Measurements from ENCODE around the gene ZMYM4.

The ZMYM4 gene

GRCh38 chr1:35282172-35282571, 13.7 kb downstream of the ZMYM4 start:
- Histone ChIP-seq H3K4me2 (no peak overlapping the region), H3K27me3 (no peaks in the 10 kb centered on the region), H3K9ac (no peak overlapping the region), H4K20me1 (peaks cover 0 to 30% (median 8%) of the 10 kb centered on the region in 11 experiments; a peak in 8 of 22 replicates), H3K4me1 (0 out of 20 replicates have a peak, but pooled peaks cover 0 to 2% (median 0%) of the 10 kb centered on the region in 10 experiments), H3K9me3 (replicated peaks in 1 of 11) (peaks cover 58 to 80% (median 75%) of the 10 kb centered on the region in 11 experiments), H3K4me3 (no peak overlapping the region), H3K27ac (no peak overlapping the region), H3K36me3 (peaks cover 64 to 97% (median 83%) of the 10 kb centered on the region in 11 experiments)
- no peak for TF ChIP-seq Cebpa-rat (IDR thresholded peaks at IDR 0.05)

- no peak overlapping the region for H3K9ac ChIP-seq
- H3K4me1 ChIP-seq: peaks cover 0 to 19% (median 0%) of the 10 kb centered on the region in 10 experiments; a peak in 4 of 20 replicates
- H3K9me3 ChIP-seq (replicated peaks in 1 of 11): peaks cover 33 to 53% (median 49%) of the 10 kb centered on the region in 11 experiments
- no peak overlapping the region for H3K27ac ChIP-seq
- H3K27me3 ChIP-seq: no peaks in the 10 kb centered on the region
- H4K20me1 ChIP-seq: peaks cover 0 to 55% (median 34%) of the 10 kb centered on the region in 11 experiments; a peak in 13 of 22 replicates
- TF ChIP-seq Cebpa-rat (IDR thresholded peaks at IDR 0.05): no peak
- no peak overlapping the region for H3K4me3 ChIP-seq
- H3K36me3 ChIP-seq: peaks cover 44 to 82% (median 65%) of the 10 kb centered on the region in 11 experiments
- H3K4me2 ChIP-seq: no peak overlapping the region
Measured at GRCh38 chr1:35284852-35285251, 16.3 kb downstream of the ZMYM4 start.

- Histone ChIP-seq H3K4me1 (peaks cover 0 to 19% (median 0%) of the 10 kb centered on the region in 10 experiments; a peak in 4 of 20 replicates), H3K4me3 (no peak overlapping the region), H3K36me3 (peaks cover 44 to 79% (median 64%) of the 10 kb centered on the region in 11 experiments), H3K27ac (no peak overlapping the region), H3K27me3 (no peaks in the 10 kb centered on the region), H3K4me2 (no peak overlapping the region), H4K20me1 (peaks cover under 1 to 67% (median 46%) of the 10 kb centered on the region in 11 experiments; a peak in 16 of 22 replicates), H3K9me3 (replicated peaks in 1 of 11) (peaks cover 32 to 43% (median 38%) of the 10 kb centered on the region in 11 experiments), H3K9ac (no peak overlapping the region)
- no peak for TF ChIP-seq Cebpa-rat (IDR thresholded peaks at IDR 0.05)
Measured at GRCh38 chr1:35285771-35286606, 17.5 kb downstream of the ZMYM4 start.

GRCh38 chr1:35287807-35288640, 19.5 kb downstream of the ZMYM4 start:
- Histone ChIP-seq H3K27me3 (no peaks in the 10 kb centered on the region), H3K9me3 (replicated peaks in 1 of 11) (peaks cover 15 to 23% (median 20%) of the 10 kb centered on the region in 11 experiments), H3K36me3 (peaks cover 46 to 79% (median 61%) of the 10 kb centered on the region in 11 experiments), H3K4me2 (no peak overlapping the region), H3K27ac (no peak overlapping the region), H3K9ac (no peak overlapping the region), H3K4me1 (peaks cover 0 to 19% (median 0%) of the 10 kb centered on the region in 10 experiments; a peak in 4 of 20 replicates), H3K4me3 (no peak overlapping the region), H4K20me1 (peaks cover 11 to 72% (median 59%) of the 10 kb centered on the region in 11 experiments; a peak in 17 of 22 replicates)
- no peak for TF ChIP-seq Cebpa-rat (IDR thresholded peaks at IDR 0.05)

- Histone ChIP-seq H3K36me3 (peaks cover 48 to 79% (median 61%) of the 10 kb centered on the region in 11 experiments), H3K27ac (no peak overlapping the region), H3K4me2 (no peak overlapping the region), H3K4me3 (no peak overlapping the region), H3K27me3 (no peaks in the 10 kb centered on the region), H3K9me3 (replicated peaks in 1 of 11) (peaks cover 10 to 15% (median 14%) of the 10 kb centered on the region in 11 experiments), H3K4me1 (peaks cover 0 to 19% (median 0%) of the 10 kb centered on the region in 10 experiments; a peak in 4 of 20 replicates), H3K9ac (no peak overlapping the region), H4K20me1 (peaks cover 11 to 79% (median 64%) of the 10 kb centered on the region in 11 experiments; a peak in 17 of 22 replicates)
- TF ChIP-seq Cebpa-rat (IDR thresholded peaks at IDR 0.05): no peak
Measured at GRCh38 chr1:35288761-35289160, 20.3 kb downstream of the ZMYM4 start.

GRCh38 chr1:35290452-35290851, 21.9 kb downstream of the ZMYM4 start:
- H3K4me1 ChIP-seq: peaks cover 0 to 19% (median 0%) of the 10 kb centered on the region in 10 experiments; a peak in 4 of 20 replicates
- peaks cover 13 to 90% (median 70%) of the 10 kb centered on the region in 11 experiments; a peak in 18 of 22 replicates for H4K20me1 ChIP-seq
- no peak overlapping the region for H3K4me2 ChIP-seq
- peaks cover 37 to 77% (median 59%) of the 10 kb centered on the region in 11 experiments for H3K36me3 ChIP-seq
- no peak overlapping the region for H3K27ac ChIP-seq
- no peak for TF ChIP-seq Cebpa-rat (IDR thresholded peaks at IDR 0.05)
- H3K27me3 ChIP-seq: no peaks in the 10 kb centered on the region
- no peak overlapping the region for H3K9ac ChIP-seq
- no peaks in the 10 kb centered on the region for H3K9me3 ChIP-seq (replicated peaks in 1 of 11)
- no peak overlapping the region for H3K4me3 ChIP-seq

- no peak for TF ChIP-seq Cebpa-rat (IDR thresholded peaks at IDR 0.05)
- no peak overlapping the region for H3K9ac ChIP-seq
- H3K4me2 ChIP-seq: no peak overlapping the region
- no peaks in the 10 kb centered on the region for H3K9me3 ChIP-seq (replicated peaks in 1 of 11)
- no peak overlapping the region for H3K4me3 ChIP-seq
- H3K36me3 ChIP-seq: peaks cover 63 to 98% (median 79%) of the 10 kb centered on the region in 11 experiments
- H3K4me1 ChIP-seq: peaks cover 0 to 12% (median 9%) of the 10 kb centered on the region in 10 experiments; a peak in 11 of 20 replicates
- no peaks in the 10 kb centered on the region for H3K27me3 ChIP-seq
- H4K20me1 ChIP-seq: peaks cover 40 to 92% (median 74%) of the 10 kb centered on the region in 11 experiments; a peak in 21 of 22 replicates
- no peak overlapping the region for H3K27ac ChIP-seq
Measured at GRCh38 chr1:35294809-35295208, 26.3 kb downstream of the ZMYM4 start.

- no peak overlapping the region for H3K4me3 ChIP-seq
- no peaks in the 10 kb centered on the region for H3K27me3 ChIP-seq
- peaks cover 34 to 97% (median 80%) of the 10 kb centered on the region in 11 experiments for H4K20me1 ChIP-seq
- peak overlapping the region in 1 of 11 experiments; percentile 13; a peak in 1 of 22 replicates for H3K4me2 ChIP-seq
- peaks cover 47 to 94% (median 67%) of the 10 kb centered on the region in 11 experiments for H3K36me3 ChIP-seq
- no peak overlapping the region for H3K27ac ChIP-seq
- H3K9me3 ChIP-seq (replicated peaks in 1 of 11): no peaks in the 10 kb centered on the region
- no peak for TF ChIP-seq Cebpa-rat (IDR thresholded peaks at IDR 0.05)
- peak overlapping the region in 3 of 11 experiments; percentile 5 to 21 (median 7); a peak in 2 of 22 replicates for H3K9ac ChIP-seq
- H3K4me1 ChIP-seq: peaks cover 0 to 12% (median 9%) of the 10 kb centered on the region in 10 experiments; a peak in 11 of 20 replicates
Measured at GRCh38 chr1:35297886-35298285, 29.4 kb downstream of the ZMYM4 start.

Measured in BLaER1 treated with 17β-estradiol and CSF1 and Interleukin-3, amounts not matched to agents 10 nM and 100 nM (cell line).